Stimulated activated CD8-positive, alpha-beta memory T cell treated with anti-CD3 and anti-CD28 coated beads, Interleukin-4, amount 100 ng/mL, for 24 hours (primary cell): ENCODE results near the gene NOX3.

Experiments used
- DNase-seq: peaks from one replicate; pipeline ENCODE4 v3.0.0-alpha.2; 2020; ENCODE audit warnings: low read depth

Gene NOX3

GRCh38 chr6:155399062-155399744 is 56.4 kb downstream of the NOX3 start:
- no peak for DNase-seq

- no peak for DNase-seq
These were observed 57.0 kb downstream of the NOX3 start for GRCh38 chr6:155398701-155399061.

GRCh38 chr6:155398221-155398620 is 57.4 kb downstream of the NOX3 start:
- no peak for DNase-seq

- DNase-seq = no peak
These were observed 58.4 kb downstream of the NOX3 start for GRCh38 chr6:155397172-155397705.

GRCh38 chr6:155396605-155397004 is 59.0 kb downstream of the NOX3 start:
- no peak for DNase-seq

GRCh38 chr6:155395339-155395738 is 60.3 kb downstream of the NOX3 start:
- no peak for DNase-seq

GRCh38 chr6:155389130-155389529 is 66.5 kb downstream of the NOX3 start:
- no peak for DNase-seq

- DNase-seq = no peak
These were observed 67.0 kb downstream of the NOX3 start for GRCh38 chr6:155388591-155388990.

GRCh38 chr6:155387481-155387880 is 68.2 kb downstream of the NOX3 start:
- DNase-seq = no peak

- no peak for DNase-seq
These were observed 71.2 kb downstream of the NOX3 start for GRCh38 chr6:155384321-155384952.

GRCh38 chr6:155383913-155384312 is 71.7 kb downstream of the NOX3 start:
- DNase-seq = no peak

GRCh38 chr6:155382338-155382685 is 73.3 kb downstream of the NOX3 start:
- DNase-seq = no peak

GRCh38 chr6:155381673-155382337 is 73.8 kb downstream of the NOX3 start:
- no peak for DNase-seq

GRCh38 chr6:155380666-155381332 is 74.8 kb downstream of the NOX3 start:
- no peak for DNase-seq

- no peak for DNase-seq
These were observed 76.9 kb downstream of the NOX3 start for GRCh38 chr6:155378724-155379123.

- no peak for DNase-seq
These were observed 77.4 kb downstream of the NOX3 start for GRCh38 chr6:155378276-155378675.

GRCh38 chr6:155377061-155377460 is 78.6 kb downstream of the NOX3 start:
- no peak for DNase-seq

- DNase-seq = no peak
These were observed 79.8 kb downstream of the NOX3 start for GRCh38 chr6:155375801-155376200.

GRCh38 chr6:155374681-155375080 is 81.0 kb downstream of the NOX3 start:
- no peak for DNase-seq

- no peak for DNase-seq
These were observed 82.4 kb downstream of the NOX3 start for GRCh38 chr6:155373276-155373675.

GRCh38 chr6:155372256-155372655 is 83.4 kb downstream of the NOX3 start:
- no peak for DNase-seq

- no peak for DNase-seq
These were observed 84.4 kb downstream of the NOX3 start for GRCh38 chr6:155371230-155371629.

GRCh38 chr6:155366325-155366724 is 89.3 kb downstream of the NOX3 start:
- no peak for DNase-seq
